IgD-negative memory B cell (primary cell): Measurements from ENCODE around the gene VENTX. TPM values are rescaled to one million over a fixed set of nuclear protein-coding genes. Genes with fewer than 3 reads are reported as not detected.

ENCODE experiments used
- H3K27ac Mint-ChIP-seq, 3 donors: one replicate each; pipeline ENCODE4 v1.8.0; 2020 to 2022; ENCODE audit warnings: mild to moderate bottlenecking in 3 of 3, mixed read lengths in 3 of 3, moderate library complexity in 1 of 3
- H3K27me3 Mint-ChIP-seq: one replicate; pipeline ENCODE4 v1.8.0; 2021; ENCODE audit warnings: mixed read lengths
- H3K36me3 Mint-ChIP-seq: one replicate; pipeline ENCODE4 v1.8.0; 2020; ENCODE audit warnings: mild to moderate bottlenecking, mixed read lengths
- H3K4me1 Mint-ChIP-seq, 3 donors: one replicate each; pipeline ENCODE4 v1.8.0; 2020 to 2022; ENCODE audit warnings: mixed read lengths in 3 of 3, mild to moderate bottlenecking in 1 of 3
- H3K4me3 Mint-ChIP-seq, 4 donors: one replicate each; pipeline ENCODE4 v1.8.0; 2020 to 2022; ENCODE audit warnings: mild to moderate bottlenecking in 4 of 4, mixed read lengths in 4 of 4, moderate library complexity in 3 of 4
- H3K9me3 Mint-ChIP-seq, 3 donors: one replicate each; pipeline ENCODE4 v1.8.0; 2020 to 2021; ENCODE audit warnings: mixed read lengths in 3 of 3, mild to moderate bottlenecking in 1 of 3
- polyA plus RNA-seq: library from polyadenylated mRNA; unstranded; fragments of 300-500 nt; fragmentation: Illumina TruSeq; gene quantifications from one replicate; pipeline ENCODE4 v1.2.3, GENCODE V29; 2021

Gene VENTX
- polyA plus RNA-seq, 1 donor from 2014 or later: not detected

DNA sequence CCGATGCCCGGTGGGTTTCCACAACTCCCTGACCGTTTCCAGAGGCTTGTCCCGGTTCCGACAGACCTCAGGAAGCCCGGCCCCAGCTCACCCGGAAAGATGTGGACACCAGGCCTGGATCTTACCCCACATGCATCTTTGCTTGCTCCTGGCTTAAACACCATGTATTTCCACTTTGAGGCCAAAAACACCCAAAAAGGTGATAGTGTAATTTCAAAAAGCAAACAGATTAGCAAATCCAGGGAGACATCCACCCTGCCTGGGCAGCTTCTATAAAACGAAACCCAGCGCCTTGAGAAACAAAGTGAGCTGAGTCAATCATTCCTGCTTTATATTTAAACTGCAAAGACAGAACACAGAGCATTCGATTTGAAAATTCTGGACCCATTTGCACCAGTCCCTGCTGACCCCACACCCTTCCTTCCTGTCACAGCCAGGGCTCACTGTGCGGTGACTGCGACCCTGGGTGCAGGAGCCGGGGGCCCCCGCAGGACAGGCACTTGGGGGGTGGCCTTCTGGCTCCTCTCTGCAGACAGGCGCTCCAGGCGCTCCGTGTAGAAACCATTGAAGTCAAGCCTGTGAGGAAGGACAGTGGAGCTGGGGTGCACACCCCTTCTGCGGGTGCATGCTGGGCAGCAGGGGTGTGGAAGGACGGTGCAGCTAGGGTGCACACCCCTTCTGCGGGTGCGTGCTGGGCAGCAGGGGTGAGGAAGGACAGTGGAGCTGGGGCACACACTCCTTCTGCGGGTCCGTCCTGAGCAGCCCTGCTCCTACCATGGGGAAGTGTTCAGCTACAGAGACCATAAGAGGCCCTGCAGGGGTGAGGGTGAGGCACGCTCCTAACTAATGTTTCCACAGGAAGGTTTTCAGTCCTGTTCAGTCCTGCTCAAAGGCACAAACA lies 41.9 kb downstream of the VENTX start:
- Mint-ChIP-seq H3K27ac (peak overlapping the region; percentile 53 to 98 (median 98)), H3K4me1 (peaks cover 17 to 25% (median 22%) of the 10 kb centered on the region in 3 donors), H3K4me3 (peak overlapping the region in 3 of 4 donors; percentile 45 to 91 (median 65)), H3K27me3 (peaks cover 2% of the 10 kb centered on the region), H3K36me3 (no peaks in the 10 kb centered on the region), H3K9me3 (no peaks in the 10 kb centered on the region)

DNA sequence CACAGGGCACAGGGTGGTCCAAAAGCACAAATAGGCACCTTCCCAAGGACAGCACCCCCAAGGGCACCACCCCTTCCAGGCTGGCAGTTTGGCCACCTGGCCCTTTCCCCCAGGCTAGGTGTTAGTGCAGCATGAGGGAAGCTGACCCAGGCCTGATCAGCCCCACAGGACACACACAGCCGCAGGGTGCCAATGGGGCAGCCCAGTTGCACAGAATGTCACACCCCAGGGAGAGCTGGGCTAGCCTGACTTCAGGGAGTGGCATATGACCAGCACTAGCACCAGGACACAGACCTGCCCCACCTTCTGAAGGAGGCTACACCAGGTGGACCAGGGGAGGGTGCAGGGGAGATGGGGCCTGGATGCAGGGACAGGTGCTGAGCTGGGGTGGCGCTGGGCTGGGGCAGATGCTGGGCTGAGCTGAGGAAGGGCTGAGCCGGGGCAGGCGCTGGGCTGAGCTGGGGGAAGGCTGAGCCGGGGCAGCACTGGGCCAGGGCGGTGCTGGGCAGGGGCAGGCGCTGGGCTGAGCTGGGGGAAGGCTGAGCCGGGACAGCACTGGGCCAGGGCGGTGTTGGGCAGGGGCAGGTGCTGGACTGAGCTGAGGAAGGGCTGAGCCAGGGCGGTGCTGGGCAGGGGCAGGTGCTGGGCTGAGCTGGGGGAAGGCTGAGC lies 42.9 kb downstream of the VENTX start:
- H3K4me3 Mint-ChIP-seq: no peak overlapping the region
- H3K9me3 Mint-ChIP-seq: no peaks in the 10 kb centered on the region
- H3K4me1 Mint-ChIP-seq: peaks cover 17 to 22% (median 21%) of the 10 kb centered on the region in 3 donors
- H3K27ac Mint-ChIP-seq: no peak overlapping the region
- H3K36me3 Mint-ChIP-seq: peaks cover under 1% of the 10 kb centered on the region
- H3K27me3 Mint-ChIP-seq: peaks cover 2% of the 10 kb centered on the region

DNA sequence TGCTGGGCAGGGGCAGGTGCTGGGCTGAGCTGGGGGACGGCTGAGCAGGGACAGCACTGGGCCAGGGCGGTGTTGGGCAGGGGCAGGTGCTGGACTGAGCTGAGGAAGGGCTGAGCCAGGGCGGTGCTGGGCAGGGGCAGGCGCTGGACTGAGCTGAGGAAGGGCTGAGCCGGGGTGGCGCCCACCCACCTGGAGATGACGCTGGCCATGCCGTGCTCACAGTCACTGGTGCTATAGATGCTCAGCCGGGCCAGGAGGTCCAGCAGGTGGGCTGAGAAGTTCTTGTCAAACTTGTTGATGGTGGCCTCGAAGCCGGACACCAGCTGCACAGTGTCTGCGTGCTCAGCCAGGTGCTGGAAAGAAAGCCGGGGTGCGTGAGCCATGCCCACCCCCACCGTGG lies 43.4 kb downstream of the VENTX start:
- H3K4me1 Mint-ChIP-seq: peaks cover 17 to 22% (median 21%) of the 10 kb centered on the region in 3 donors
- H3K36me3 Mint-ChIP-seq: peaks cover 4% of the 10 kb centered on the region
- no peaks in the 10 kb centered on the region for H3K9me3 Mint-ChIP-seq
- peaks cover 2% of the 10 kb centered on the region for H3K27me3 Mint-ChIP-seq
- no peak overlapping the region for H3K4me3 Mint-ChIP-seq
- H3K27ac Mint-ChIP-seq: no peak overlapping the region

DNA sequence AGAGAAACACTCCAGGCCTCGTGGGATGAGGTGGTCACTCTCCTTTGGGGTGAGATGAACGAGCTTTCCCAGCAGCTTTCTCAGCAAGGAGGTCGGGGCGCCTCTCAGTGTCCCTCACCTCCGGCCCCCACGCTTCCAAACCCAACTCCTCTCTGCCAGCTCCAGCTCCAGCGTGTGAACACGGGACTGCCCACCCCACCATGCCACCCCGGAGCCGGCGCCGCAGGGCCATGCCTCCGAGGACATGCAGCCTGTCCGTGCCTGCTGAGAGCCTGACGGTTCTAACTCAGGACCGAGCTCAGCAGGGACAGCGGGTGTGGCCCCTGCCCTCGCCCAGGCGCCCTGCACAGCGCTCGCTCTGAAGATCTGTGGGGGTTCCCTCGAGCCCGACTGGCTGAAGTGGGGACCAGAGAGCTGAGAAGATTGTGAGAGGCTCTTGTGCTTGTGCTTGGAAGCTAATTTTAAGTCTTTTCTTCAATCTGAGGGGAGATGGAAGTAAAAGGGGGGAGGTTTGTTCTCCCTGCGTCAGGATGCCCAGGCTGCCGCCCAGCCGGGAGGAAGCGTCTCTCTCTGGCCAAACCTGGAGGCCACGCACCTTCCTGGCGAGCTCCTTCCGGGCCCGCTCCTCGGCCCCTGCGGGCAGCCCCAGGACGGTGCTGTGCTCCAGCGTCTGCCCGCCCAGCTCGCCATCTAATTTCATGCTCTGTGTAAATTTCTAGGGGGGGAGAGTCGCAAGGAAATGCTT lies 44.1 kb downstream of the VENTX start:
- Mint-ChIP-seq H3K4me1 (peaks cover 17 to 22% (median 21%) of the 10 kb centered on the region in 3 donors), H3K27ac (peak overlapping the region in 1 of 3 donors; percentile 47), H3K27me3 (peaks cover 2% of the 10 kb centered on the region), H3K9me3 (no peaks in the 10 kb centered on the region), H3K36me3 (peaks cover 6% of the 10 kb centered on the region), H3K4me3 (peak overlapping the region in 1 of 4 donors; percentile 35)

DNA sequence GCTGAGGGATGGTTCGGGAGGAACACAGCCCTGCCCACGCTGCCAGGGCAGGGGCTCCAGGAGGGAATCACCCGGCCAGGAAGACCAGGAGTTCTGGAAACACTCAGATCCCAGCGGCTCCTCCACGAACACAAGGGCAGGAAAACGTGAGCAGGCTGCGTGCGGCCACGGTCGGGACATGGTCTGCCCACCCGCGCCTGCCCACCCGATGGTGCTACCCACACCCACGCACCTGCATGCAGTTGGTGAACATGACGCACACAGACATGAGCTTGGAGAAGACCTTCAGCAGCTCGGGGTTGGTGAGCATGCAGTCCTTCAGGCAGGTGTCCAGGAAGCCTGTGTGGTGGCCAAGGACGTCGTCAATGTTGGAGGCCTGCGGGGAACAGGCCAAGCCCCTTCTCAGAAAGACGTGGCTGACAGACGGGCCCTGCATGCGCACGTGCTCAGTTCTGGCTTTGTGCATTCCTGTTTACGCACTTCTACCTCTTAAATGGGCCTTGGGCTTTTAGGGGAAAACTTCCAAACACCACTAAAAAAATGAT lies 45.3 kb downstream of the VENTX start:
- peaks cover 8% of the 10 kb centered on the region for H3K36me3 Mint-ChIP-seq
- no peak overlapping the region for H3K27ac Mint-ChIP-seq

DNA sequence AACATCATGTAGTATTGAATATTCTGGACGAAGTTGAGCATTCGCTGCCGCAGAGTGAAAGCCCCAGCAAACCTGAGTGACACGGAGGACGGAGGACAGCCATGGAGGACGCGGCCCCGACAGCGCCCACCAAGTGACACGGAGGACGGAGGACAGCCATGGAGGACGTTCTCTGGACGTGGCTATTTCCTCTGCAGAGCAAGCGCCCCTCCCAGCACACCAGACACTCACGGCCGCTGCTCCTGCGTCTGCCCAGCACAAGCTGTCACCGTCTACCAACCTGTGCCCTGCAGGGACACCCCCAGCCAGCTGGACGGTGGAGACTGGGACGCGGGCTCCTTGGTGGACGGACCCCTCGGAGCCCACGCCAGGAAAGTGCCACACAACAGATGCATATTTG lies 46.3 kb downstream of the VENTX start:
- H3K36me3 Mint-ChIP-seq: peaks cover 9% of the 10 kb centered on the region
- no peak overlapping the region for H3K27ac Mint-ChIP-seq
- H3K4me3 Mint-ChIP-seq: no peak overlapping the region
- H3K4me1 Mint-ChIP-seq: peaks cover 4 to 10% (median 9%) of the 10 kb centered on the region in 3 donors
- no peaks in the 10 kb centered on the region for H3K9me3 Mint-ChIP-seq
- H3K27me3 Mint-ChIP-seq: no peaks in the 10 kb centered on the region

More for the DNA sequence above, 45.3 kb downstream of the VENTX start:
- Mint-ChIP-seq H3K9me3 (no peaks in the 10 kb centered on the region), H3K27me3 (peaks cover 2% of the 10 kb centered on the region), H3K4me3 (no peak overlapping the region), H3K4me1 (peaks cover 14 to 19% (median 19%) of the 10 kb centered on the region in 3 donors)

DNA sequence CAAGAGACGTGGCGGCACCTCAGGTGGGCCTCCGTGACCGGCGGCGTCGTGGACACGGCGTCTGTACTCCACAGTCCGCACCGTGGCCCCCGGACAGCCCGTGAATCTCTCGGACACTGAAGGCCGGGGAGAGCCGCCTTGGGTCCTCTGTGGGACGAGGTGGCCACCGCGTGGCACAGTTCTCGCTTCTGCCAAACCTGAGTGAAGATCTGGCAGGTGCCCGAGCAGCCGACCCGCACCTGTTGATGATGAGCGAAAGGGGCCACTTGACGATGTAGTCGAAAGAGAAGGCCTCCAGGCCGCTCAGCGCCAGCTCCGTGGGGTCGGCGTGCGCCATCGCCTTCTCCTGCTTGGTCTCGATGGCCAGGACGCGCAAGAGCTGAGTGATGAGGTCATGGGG lies 47.6 kb downstream of the VENTX start:
- Mint-ChIP-seq H3K27me3 (no peaks in the 10 kb centered on the region), H3K36me3 (peaks cover 9% of the 10 kb centered on the region), H3K4me3 (no peak overlapping the region), H3K27ac (peak overlapping the region in 1 of 3 donors; percentile 50), H3K9me3 (no peaks in the 10 kb centered on the region), H3K4me1 (no peaks in the 10 kb centered on the region)

DNA sequence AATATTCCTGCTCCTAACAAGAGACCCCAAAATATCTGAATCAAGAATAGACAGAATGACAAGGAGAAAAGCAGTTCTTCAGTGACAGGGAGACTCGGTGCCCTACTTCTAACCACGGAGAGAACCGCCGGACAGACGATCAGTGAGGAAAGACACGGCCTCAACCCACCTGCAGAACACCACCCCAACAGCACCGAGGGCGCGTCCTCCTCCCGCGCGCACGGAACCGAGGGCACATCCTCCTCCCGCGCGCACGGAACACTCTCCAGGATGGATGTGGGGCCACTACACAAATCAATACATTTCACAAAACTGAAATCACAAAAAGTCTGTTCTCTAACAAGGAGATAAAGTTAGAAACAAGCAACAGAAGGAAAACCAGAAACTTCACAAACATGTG lies 48.7 kb downstream of the VENTX start:
- no peaks in the 10 kb centered on the region for H3K27me3 Mint-ChIP-seq
- H3K4me1 Mint-ChIP-seq: no peaks in the 10 kb centered on the region
- H3K4me3 Mint-ChIP-seq: no peak overlapping the region
- no peaks in the 10 kb centered on the region for H3K9me3 Mint-ChIP-seq
- H3K36me3 Mint-ChIP-seq: peaks cover 9% of the 10 kb centered on the region
- peak overlapping the region in 1 of 3 donors; percentile 62 for H3K27ac Mint-ChIP-seq

DNA sequence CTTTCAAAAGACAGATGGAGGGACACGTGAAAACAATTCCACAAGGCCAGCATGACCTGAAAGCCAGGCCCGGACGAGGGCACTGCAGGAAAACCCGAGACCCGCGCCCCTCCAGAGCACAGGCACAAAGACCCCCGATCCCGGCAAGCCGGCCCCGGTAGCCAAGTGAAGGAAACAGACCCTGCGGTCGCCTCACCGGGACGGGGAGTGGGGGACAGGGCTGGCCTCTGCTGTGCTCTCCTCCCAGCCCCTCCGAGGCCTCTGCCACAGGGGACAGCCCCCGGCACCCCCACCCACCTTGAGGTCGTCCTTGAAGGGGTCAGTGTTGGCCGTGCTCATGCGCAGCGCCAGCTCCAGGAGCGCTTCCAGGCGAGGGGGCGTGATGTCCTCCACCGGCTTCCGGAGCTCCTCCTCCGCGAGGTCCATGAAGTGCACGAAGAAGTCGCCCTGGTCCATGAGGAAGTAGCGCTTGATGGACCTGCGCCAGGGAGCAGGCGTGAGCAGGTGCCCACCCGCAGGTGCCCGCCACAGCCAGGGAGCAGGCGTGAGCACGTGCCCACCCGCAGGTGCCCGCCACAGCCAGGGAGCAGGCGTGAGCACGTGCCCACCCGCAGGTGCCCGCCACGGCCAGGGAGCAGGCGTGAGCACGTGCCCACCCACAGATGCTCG lies 50.3 kb downstream of the VENTX start:
- Mint-ChIP-seq H3K27ac (no peak overlapping the region), H3K27me3 (no peaks in the 10 kb centered on the region), H3K36me3 (peaks cover 9% of the 10 kb centered on the region), H3K9me3 (no peaks in the 10 kb centered on the region), H3K4me1 (no peaks in the 10 kb centered on the region), H3K4me3 (no peak overlapping the region)

DNA sequence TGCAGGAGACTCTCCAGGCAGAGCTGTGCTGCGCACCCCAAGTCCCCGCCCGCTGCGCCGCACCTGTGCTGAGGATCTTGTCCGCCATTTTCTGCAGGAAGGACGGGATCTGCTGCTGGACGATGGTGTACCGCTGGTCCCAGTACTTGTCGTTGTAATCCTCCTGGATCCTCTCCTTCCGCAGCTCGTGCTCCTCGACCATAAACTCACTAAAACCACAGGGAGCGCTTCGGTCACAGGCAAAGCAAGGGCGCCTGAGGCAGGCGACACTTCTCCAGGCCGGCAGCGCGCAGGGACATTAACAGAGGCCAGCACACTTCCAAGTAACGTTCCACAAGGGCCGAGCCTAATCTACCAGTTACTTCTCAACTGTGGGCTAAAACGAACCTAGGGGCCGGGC lies 52.1 kb downstream of the VENTX start:
- H3K36me3 Mint-ChIP-seq: peaks cover 9% of the 10 kb centered on the region
- H3K4me3 Mint-ChIP-seq: no peak overlapping the region
- no peaks in the 10 kb centered on the region for H3K4me1 Mint-ChIP-seq
- no peak overlapping the region for H3K27ac Mint-ChIP-seq
- H3K27me3 Mint-ChIP-seq: no peaks in the 10 kb centered on the region
- no peaks in the 10 kb centered on the region for H3K9me3 Mint-ChIP-seq

Other genes starting within 250 kb of the VENTX start
- gene ADGRA1, start 149.9 kb upstream of the VENTX start, polyA plus RNA-seq: not detected
- gene KNDC1, start 77.6 kb upstream of the VENTX start, polyA plus RNA-seq: 0.05 TPM
- gene UTF1, start 7.6 kb upstream of the VENTX start, polyA plus RNA-seq: not detected
- 70.9 TPM for gene ADAM8, start 39.0 kb downstream of the VENTX start, polyA plus RNA-seq
- gene TUBGCP2, start 71.0 kb downstream of the VENTX start, polyA plus RNA-seq: 32.1 TPM
- 107 TPM for gene ZNF511, start 71.1 kb downstream of the VENTX start, polyA plus RNA-seq
- not detected for gene CALY, start 99.0 kb downstream of the VENTX start, polyA plus RNA-seq
- gene PRAP1, start 109.5 kb downstream of the VENTX start, polyA plus RNA-seq: not detected
- 37.1 TPM for gene FUOM, start 120.2 kb downstream of the VENTX start, polyA plus RNA-seq
- 117 TPM for gene ECHS1, start 135.5 kb downstream of the VENTX start, polyA plus RNA-seq
- 55.4 TPM for gene PAOX, start 141.4 kb downstream of the VENTX start, polyA plus RNA-seq
- gene MTG1, start 156.3 kb downstream of the VENTX start, polyA plus RNA-seq: 51.8 TPM
- 0.40 TPM for gene SPRN, start 186.8 kb downstream of the VENTX start, polyA plus RNA-seq
- gene SCART1, start 216.1 kb downstream of the VENTX start, polyA plus RNA-seq: not detected